HCT116 (cell line): ENCODE results near the gene PNPLA5. TPM values are rescaled to one million over a fixed set of nuclear protein-coding genes. Genes with fewer than 3 reads are reported as not detected.

ENCODE experiments used
- ATAC-seq: fragments of 200-7000 bp; cut with Tn5 transposase; 2 replicates; pipeline ENCODE4 v1.9.1; 2020; ENCODE audit warnings: mild to moderate bottlenecking, moderate library complexity
- BruUV-seq: library from RNA; stranded (reverse); fragments of 400-500 nt; replicated peaks from 2 replicates; lab custom pipeline; 2021; lab: Mats Ljungman, UMichigan
- CTCF ChIA-PET: fragments of 300-600 bp; sonication (Branson Sonifier 250); formaldehyde crosslinking; loops from one replicate; lab custom pipeline; 2021; ENCODE audit warnings: antibody characterized with exemption; lab: Charles Lee
- POLR2A ChIA-PET: fragments of 300-600, 350-600 bp; sonication (Branson Sonifier 250); formaldehyde crosslinking; loops from one replicate; lab custom pipeline; 2021; ENCODE audit warnings: antibody characterized with exemption; lab: Charles Lee
- RAD21 ChIA-PET, 2 experiments: fragments of 300-600 bp; sonication (Branson Sonifier 250); formaldehyde crosslinking; loops; one replicate each; lab custom pipeline; 2023; ENCODE audit warnings: low total read pairs in 2 of 2; ENCODE audit not compliant: uncharacterized antibody in 2 of 2, unreplicated experiment in 2 of 2, low non-redundant PET in 1 of 2; lab: Charles Lee
- DNase-seq: peaks from one replicate; pipeline ENCODE4 v3.0.0-alpha.2; 2010; ENCODE audit warnings: low read depth, low spot score
- H2AFZ ChIP-seq: fragments of 200-600 bp; shearing (Covaris generic), sonication (generic); 2 replicates; pipeline ENCODE4 v1.6.1; 2017; ENCODE audit warnings: low read depth, mixed run types, mixed read lengths, antibody characterized with exemption, low read length; ENCODE audit not compliant: poor library complexity, severe bottlenecking
- H3K27ac ChIP-seq: 2 replicates; pipeline ENCODE4 v1.5.1; 2012; ENCODE audit warnings: low read depth, low read length
- H3K27me3 ChIP-seq: fragments of 200-600 bp; sonication (generic); 2 replicates; pipeline ENCODE4 v1.6.1; 2016; ENCODE audit warnings: mixed run types, low read length, mixed read lengths; ENCODE audit not compliant: insufficient read depth
- H3K36me3 ChIP-seq, 2 experiments: fragments of 200-500 bp in 1 of 2; fragments of 200-600 bp in 1 of 2; sonication (Bioruptor generic) in 1 of 2; sonication (generic) in 1 of 2; 2 replicates each; pipeline versions ENCODE4 v1.5.1 to v1.6.1; 2014 to 2016; ENCODE audit warnings: low read length in 2 of 2, inconsistent platforms in 1 of 2, mixed read lengths in 1 of 2, mixed run types in 1 of 2; ENCODE audit not compliant: insufficient read depth in 2 of 2, control insufficient read depth in 1 of 2
- H3K4me1 ChIP-seq, 2 experiments: fragments of 200-600 bp in 1 of 2; sonication (generic) in 1 of 2; 2 replicates each; pipeline versions ENCODE4 v1.5.1 to v1.6.1; 2012 to 2017; ENCODE audit warnings: low read length in 2 of 2, inconsistent platforms in 1 of 2, mild to moderate bottlenecking in 1 of 2, mixed read lengths in 1 of 2, mixed run types in 1 of 2, moderate library complexity in 1 of 2; ENCODE audit not compliant: insufficient read depth in 2 of 2, control insufficient read depth in 1 of 2
- H3K4me2 ChIP-seq: fragments of 200-600 bp; sonication (generic); 2 replicates; pipeline ENCODE4 v1.6.1; 2017; ENCODE audit warnings: mixed run types, low read length, mixed read lengths
- H3K4me3 ChIP-seq, 2 experiments: fragments of 200-600 bp in 1 of 2; sonication (generic) in 1 of 2; replicated peaks in 1 of 2; 2 replicates each; pipeline ENCODE4 v1.5.1; 2011 to 2016; ENCODE audit warnings: low read length in 2 of 2, control low read depth in 1 of 2, low read depth in 1 of 2, mild to moderate bottlenecking in 1 of 2, mixed read lengths in 1 of 2, mixed run types in 1 of 2
- H3K79me2 ChIP-seq: fragments of 200-600 bp; sonication (generic); 2 replicates; pipeline ENCODE4 v1.6.1; 2017; ENCODE audit warnings: mild to moderate bottlenecking, mixed run types, low read length, moderate library complexity, mixed read lengths; ENCODE audit not compliant: insufficient read depth
- H3K9ac ChIP-seq: fragments of 200-600 bp; sonication (generic); 2 replicates; pipeline ENCODE4 v1.6.1; 2016; ENCODE audit warnings: low read length, mixed read lengths
- H3K9me2 ChIP-seq: fragments of 200-600 bp; sonication (generic), shearing (Covaris generic); 2 replicates; pipeline ENCODE4 v1.6.1; 2017; ENCODE audit warnings: mixed run types, mild to moderate bottlenecking, moderate library complexity; ENCODE audit not compliant: insufficient read depth
- H3K9me3 ChIP-seq, 2 experiments: fragments of 200-500 bp in 1 of 2; fragments of 200-600 bp in 1 of 2; sonication (Bioruptor generic) in 1 of 2; sonication (generic) in 1 of 2; 2 replicates each; pipeline ENCODE4 v1.6.1; 2014 to 2017; ENCODE audit warnings: low read length in 2 of 2, mixed read lengths in 2 of 2, inconsistent platforms in 1 of 2, low read depth in 1 of 2, mild to moderate bottlenecking in 1 of 2, mixed run types in 1 of 2, moderate library complexity in 1 of 2; ENCODE audit not compliant: control insufficient read depth in 1 of 2, insufficient read depth in 1 of 2
- H4K20me1 ChIP-seq: fragments of 200-600 bp; sonication (generic), shearing (Covaris generic); 2 replicates; pipeline ENCODE4 v1.6.1; 2017; ENCODE audit warnings: mixed run types, mild to moderate bottlenecking, moderate library complexity; ENCODE audit not compliant: insufficient read depth
- CBX3 ChIP-seq: IDR thresholded peaks from 2 replicates; pipeline ENCODE4 v1.6.1; 2012; ENCODE audit warnings: low read depth
- CEBPB ChIP-seq: IDR thresholded peaks from 2 replicates; pipeline ENCODE4 v1.6.1; 2012; ENCODE audit warnings: low read depth
- EGR1 ChIP-seq: IDR thresholded peaks from 2 replicates; pipeline ENCODE4 v1.6.1; 2012; ENCODE audit warnings: low read depth
- ELF1 ChIP-seq: IDR thresholded peaks from 2 replicates; pipeline ENCODE4 v1.6.1; 2012; ENCODE audit warnings: low read depth, borderline replicate concordance
- EZH2 ChIP-seq: fragments of 200-600 bp; sonication (generic); IDR thresholded peaks from 2 replicates; pipeline ENCODE4 v1.6.1; 2017; ENCODE audit warnings: antibody characterized with exemption, mixed run types
- EZH2phosphoT487 ChIP-seq: fragments of 200-600 bp; IDR thresholded peaks from 2 replicates; pipeline ENCODE4 v1.6.1; 2018; ENCODE audit warnings: antibody characterized with exemption, borderline replicate concordance
- JUND ChIP-seq: IDR thresholded peaks from 2 replicates; pipeline ENCODE4 v1.6.1; 2012
- MAX ChIP-seq: IDR thresholded peaks from 2 replicates; pipeline ENCODE4 v1.6.1; 2012
- POLR2A ChIP-seq: IDR thresholded peaks from 2 replicates; pipeline ENCODE4 v1.7.0; 2011; ENCODE audit warnings: borderline replicate concordance; ENCODE audit not compliant: insufficient read depth, insufficient read length; ENCODE audit errors: extremely low read depth
- POLR2AphosphoS5 ChIP-seq: IDR thresholded peaks from 2 replicates; pipeline ENCODE4 v1.6.1; 2011; ENCODE audit warnings: mild to moderate bottlenecking, low read depth, low read length, moderate library complexity
- TCF7L2 ChIP-seq: IDR thresholded peaks from 2 replicates; pipeline ENCODE4 v1.7.0; 2011; ENCODE audit warnings: borderline replicate concordance, inconsistent platforms; ENCODE audit not compliant: insufficient read depth, insufficient read length; ENCODE audit errors: extremely low read depth
- YY1 ChIP-seq: IDR thresholded peaks from 2 replicates; pipeline ENCODE4 v1.6.1; 2011; ENCODE audit warnings: low read length, low read depth, moderate library complexity, mild to moderate bottlenecking; ENCODE audit not compliant: insufficient replicate concordance; ENCODE audit errors: extremely low read depth
- ZFX ChIP-seq: fragments of 450-650 bp; IDR thresholded peaks from 2 replicates; pipeline ENCODE4 v1.6.1; 2017
- ZNF274 ChIP-seq: fragments of 200-500 bp; sonication (Bioruptor generic); IDR thresholded peaks from 2 replicates; pipeline ENCODE4 v1.6.1; 2014; ENCODE audit warnings: mild to moderate bottlenecking, low read depth, low read length, inconsistent platforms
- intact Hi-C: fragments of 100-400 bp; cut with micrococcal nuclease; formaldehyde crosslinking; loops from 2 replicates; pipeline ENCODE4 v1.10.0; 2022
- total RNA-seq: library from RNA; stranded (reverse); gene quantifications from one replicate; pipeline ENCODE4 v1.2.1, GENCODE V29; 2021; ENCODE audit not compliant: unreplicated experiment
- TF ChIP-seq, protein P1 (sequence below): IDR thresholded peaks from 2 replicates; pipeline ENCODE4 v1.6.1; 2012

PNPLA5 gene
- total RNA-seq, 1 experiment from 2014 or later, result 2.9 TPM

DNA sequence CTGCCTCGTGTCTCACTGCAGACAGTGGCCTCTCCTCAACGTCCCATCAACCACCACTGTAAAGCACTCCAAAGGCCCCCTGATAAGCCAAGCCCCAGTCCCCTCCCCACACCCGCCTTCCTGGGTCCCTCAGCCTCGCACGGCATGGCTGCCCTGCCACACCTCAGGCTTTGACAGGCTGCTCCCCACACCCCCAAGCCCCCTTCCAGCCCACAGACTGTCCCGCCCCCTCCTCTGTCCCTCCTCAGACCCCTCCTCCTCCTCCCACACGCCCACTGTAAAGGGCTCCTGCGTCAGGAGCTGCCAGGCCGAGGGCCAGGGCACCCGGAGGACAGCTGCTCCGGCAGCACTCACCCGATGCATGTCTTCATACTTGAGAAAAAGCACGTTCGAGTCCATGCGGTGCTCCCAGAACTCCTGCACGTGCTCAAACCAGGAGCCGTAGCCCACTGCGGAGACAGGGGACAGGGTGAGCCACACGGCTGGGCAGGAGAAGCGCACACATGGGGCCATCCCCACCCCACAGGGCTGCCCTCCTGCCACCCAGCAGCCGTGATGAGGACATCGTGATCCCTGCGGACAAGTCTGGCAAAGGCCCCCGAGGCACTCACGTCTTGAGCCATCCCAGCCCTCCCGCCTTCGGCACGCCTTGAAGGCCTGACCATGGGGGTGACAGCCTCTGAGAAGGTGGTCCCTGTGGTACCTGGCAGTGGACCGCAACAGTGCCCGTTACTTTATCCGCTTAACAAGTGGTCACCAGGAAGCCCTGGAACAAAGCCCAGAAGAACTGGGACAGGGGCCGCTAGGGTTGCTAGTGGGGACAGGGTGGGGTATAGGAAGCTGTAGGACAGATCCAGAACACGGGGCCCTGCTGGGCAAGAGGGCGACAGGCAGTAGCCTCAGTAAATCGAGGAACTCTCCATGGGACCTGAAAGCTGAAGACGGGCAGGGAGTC lies 58.2 kb downstream of the PNPLA5 start:
- no peak overlapping the region for H3K9ac ChIP-seq
- H3K4me2 ChIP-seq, result no peak overlapping the region
- no peaks in the 10 kb centered on the region for H4K20me1 ChIP-seq
- H3K27me3 ChIP-seq, result no peaks in the 10 kb centered on the region
- RAD21 ChIA-PET, result no interaction called here
- H3K4me3 ChIP-seq, result no peak overlapping the region
- POLR2A ChIA-PET, result no interaction called here
- no peak for TF ChIP-seq TCF7L2
- no peak for TF ChIP-seq MAX
- ATAC-seq (no peak), DNase-seq (no peak)
- no peaks in the 10 kb centered on the region for H3K9me2 ChIP-seq
- H3K79me2 ChIP-seq, result no peaks in the 10 kb centered on the region
- CTCF ChIA-PET, result no interaction called here
- H3K27ac ChIP-seq, result no peak overlapping the region
- no peaks in the 10 kb centered on the region for H3K36me3 ChIP-seq
- H2AFZ ChIP-seq, result no peak overlapping the region
- intact Hi-C loops, result no loop called here
- no TSS peak for BruUV-seq
- no peaks in the 10 kb centered on the region for H3K9me3 ChIP-seq
- H3K4me1 ChIP-seq, result no peaks in the 10 kb centered on the region

- Histone ChIP-seq H4K20me1 (no peaks in the 10 kb centered on the region), H3K9me2 (no peaks in the 10 kb centered on the region), H3K4me1 (no peaks in the 10 kb centered on the region), H3K9me3 (no peaks in the 10 kb centered on the region), H2AFZ (no peak overlapping the region), H3K27ac (no peak overlapping the region), H3K9ac (no peak overlapping the region), H3K36me3 (no peaks in the 10 kb centered on the region), H3K79me2 (no peaks in the 10 kb centered on the region), H3K4me3 (no peak overlapping the region), H3K4me2 (no peak overlapping the region), H3K27me3 (no peaks in the 10 kb centered on the region)
- RAD21 ChIA-PET, result no interaction called here
- POLR2A ChIA-PET, result no interaction called here
- CTCF ChIA-PET, result no interaction called here
- no TSS peak for BruUV-seq
- no peak for ATAC-seq
- no peak for DNase-seq
- intact Hi-C loops, result no loop called here
- TF ChIP-seq MAX (no peak), ZNF274 (no peak), POLR2AphosphoS5 (no peak), EZH2 (no peak), ZFX (no peak), YY1 (no peak), EGR1 (no peak), CEBPB (no peak), CBX3 (no peak), POLR2A (no peak), TCF7L2 (no peak), JUND (no peak), ELF1 (no peak), EZH2phosphoT487 (no peak)
- TF ChIP-seq, protein P1, sequence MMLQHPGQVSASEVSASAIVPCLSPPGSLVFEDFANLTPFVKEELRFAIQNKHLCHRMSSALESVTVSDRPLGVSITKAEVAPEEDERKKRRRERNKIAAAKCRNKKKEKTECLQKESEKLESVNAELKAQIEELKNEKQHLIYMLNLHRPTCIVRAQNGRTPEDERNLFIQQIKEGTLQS, result no peak
These were observed 59.2 kb downstream of the PNPLA5 start for GRCh38 chr22:43832393-43833265.
